Body of pancreas (tissue), 4 donors: Measurements from ENCODE around the gene CLMN. TPM values are rescaled to one million over a fixed set of nuclear protein-coding genes. Genes with fewer than 3 reads are reported as not detected.

ENCODE experiments used
- ATAC-seq: fragments of 150-250 bp; one replicate; pipeline ENCODE4 v1.9.1; 2016
- DNase-seq, 4 donors: peaks; one replicate each; pipeline ENCODE4 v3.0.0-alpha.2; 2019
- H3K27ac ChIP-seq, 4 donors: fragments of 200-600 bp; sonication (generic); 1 replicate in 3 of 4; 2 replicates in 1 of 4; pipeline versions ENCODE4 v1.5.1 to v1.6.1; 2016 to 2019; ENCODE audit warnings: mild to moderate bottlenecking in 1 of 4, mixed read lengths in 1 of 4, moderate library complexity in 1 of 4
- H3K27me3 ChIP-seq, 2 donors: fragments of 200-600 bp; sonication (generic); one replicate each; pipeline ENCODE4 v1.6.0; 2016; ENCODE audit warnings: mild to moderate bottlenecking in 1 of 2
- H3K36me3 ChIP-seq, 2 donors: fragments of 200-600 bp; sonication (generic); replicated peaks in 1 of 2; 2 replicates each; pipeline ENCODE4 v1.5.1; 2016; ENCODE audit warnings: low read depth in 2 of 2; ENCODE audit not compliant: insufficient read depth in 1 of 2
- H3K4me1 ChIP-seq: fragments of 200-600 bp; sonication (generic); one replicate; pipeline ENCODE4 v1.6.0; 2016
- H3K4me3 ChIP-seq, 2 donors: fragments of 200-600 bp; sonication (generic); 1 replicate in 1 of 2; 2 replicates in 1 of 2; pipeline ENCODE4 v1.5.1; 2016 to 2019
- H3K9me3 ChIP-seq, 3 donors: fragments of 200-600 bp; sonication (generic); 1 replicate in 2 of 3; 2 replicates in 1 of 3; pipeline ENCODE4 v1.5.1; 2016
- POLR2A ChIP-seq, 3 donors: fragments of 450-650 bp; IDR thresholded peaks; one replicate each; pipeline ENCODE4 v1.6.1; 2016; ENCODE audit warnings: antibody characterized with exemption in 3 of 3, mild to moderate bottlenecking in 2 of 3
- WGBS, 2 donors: methylation state at CpG; one replicate each; pipeline ENCODE4 v1.1.5; 2017; 5-methylcytosine and 5-hydroxymethylcytosine counted together
- intact Hi-C: fragments of 100-400 bp; cut with DNase I; formaldehyde crosslinking; loops from one replicate; pipeline ENCODE4 v1.15.1; 2023
- total RNA-seq, 2 donors: library from RNA; depleted of rRNA; stranded (reverse); fragments of >200 nt; gene quantifications; one replicate each; pipeline ENCODE4 v1.1.0, GENCODE V29; 2016
- TF ChIP-seq, protein P1 (sequence below), 7 experiments: fragments of 450-650 bp in 4 of 7; fragments of 200-600 bp in 3 of 7; sonication (generic) in 3 of 7; IDR thresholded peaks; one replicate each; pipeline ENCODE4 v1.5.1; 2016 to 2019; ENCODE audit warnings: antibody characterized with exemption in 7 of 7

The CLMN gene
- total RNA-seq, 2 donors from 2014 or later: 53.7 to 54.7 TPM

DNA sequence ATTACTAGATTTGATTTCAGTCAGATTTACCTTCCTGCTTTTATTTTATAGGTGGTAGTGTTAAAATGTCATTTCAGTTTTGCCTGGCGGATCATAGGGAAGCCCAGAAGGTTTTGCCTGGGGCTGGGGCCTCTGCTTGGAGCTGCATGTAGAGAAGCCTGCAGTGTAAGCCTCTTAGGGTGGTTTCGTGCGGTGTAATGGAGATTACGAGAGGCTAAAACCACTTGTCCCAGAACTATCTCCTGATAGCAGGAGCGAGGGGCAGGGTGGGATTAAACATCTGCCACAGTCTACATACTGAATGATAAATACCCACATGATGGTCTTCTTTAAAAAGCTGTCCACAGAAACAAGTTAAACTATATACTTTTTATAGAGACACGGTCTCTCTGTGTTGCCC lies 127.4 kb downstream of the CLMN start:
- Histone ChIP-seq H3K9me3 (no peaks in the 10 kb centered on the region), H3K27me3 (no peaks in the 10 kb centered on the region), H3K27ac (no peak overlapping the region), H3K4me3 (no peak overlapping the region), H3K36me3 (peaks cover 0 to 2% of the 10 kb centered on the region in 2 donors), H3K4me1 (no peaks in the 10 kb centered on the region)
- intact Hi-C loops: no loop called here
- TF ChIP-seq, protein P1, sequence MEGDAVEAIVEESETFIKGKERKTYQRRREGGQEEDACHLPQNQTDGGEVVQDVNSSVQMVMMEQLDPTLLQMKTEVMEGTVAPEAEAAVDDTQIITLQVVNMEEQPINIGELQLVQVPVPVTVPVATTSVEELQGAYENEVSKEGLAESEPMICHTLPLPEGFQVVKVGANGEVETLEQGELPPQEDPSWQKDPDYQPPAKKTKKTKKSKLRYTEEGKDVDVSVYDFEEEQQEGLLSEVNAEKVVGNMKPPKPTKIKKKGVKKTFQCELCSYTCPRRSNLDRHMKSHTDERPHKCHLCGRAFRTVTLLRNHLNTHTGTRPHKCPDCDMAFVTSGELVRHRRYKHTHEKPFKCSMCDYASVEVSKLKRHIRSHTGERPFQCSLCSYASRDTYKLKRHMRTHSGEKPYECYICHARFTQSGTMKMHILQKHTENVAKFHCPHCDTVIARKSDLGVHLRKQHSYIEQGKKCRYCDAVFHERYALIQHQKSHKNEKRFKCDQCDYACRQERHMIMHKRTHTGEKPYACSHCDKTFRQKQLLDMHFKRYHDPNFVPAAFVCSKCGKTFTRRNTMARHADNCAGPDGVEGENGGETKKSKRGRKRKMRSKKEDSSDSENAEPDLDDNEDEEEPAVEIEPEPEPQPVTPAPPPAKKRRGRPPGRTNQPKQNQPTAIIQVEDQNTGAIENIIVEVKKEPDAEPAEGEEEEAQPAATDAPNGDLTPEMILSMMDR (IDR thresholded peaks at IDR 0.05): no peak
- no peak for TF ChIP-seq POLR2A (IDR thresholded peaks at IDR 0.05)
- 89 to 96% methylated on average over 6 of the region's 6 CpGs for WGBS, 2 donors
- ATAC-seq (no peak), DNase-seq (no peak)

DNA sequence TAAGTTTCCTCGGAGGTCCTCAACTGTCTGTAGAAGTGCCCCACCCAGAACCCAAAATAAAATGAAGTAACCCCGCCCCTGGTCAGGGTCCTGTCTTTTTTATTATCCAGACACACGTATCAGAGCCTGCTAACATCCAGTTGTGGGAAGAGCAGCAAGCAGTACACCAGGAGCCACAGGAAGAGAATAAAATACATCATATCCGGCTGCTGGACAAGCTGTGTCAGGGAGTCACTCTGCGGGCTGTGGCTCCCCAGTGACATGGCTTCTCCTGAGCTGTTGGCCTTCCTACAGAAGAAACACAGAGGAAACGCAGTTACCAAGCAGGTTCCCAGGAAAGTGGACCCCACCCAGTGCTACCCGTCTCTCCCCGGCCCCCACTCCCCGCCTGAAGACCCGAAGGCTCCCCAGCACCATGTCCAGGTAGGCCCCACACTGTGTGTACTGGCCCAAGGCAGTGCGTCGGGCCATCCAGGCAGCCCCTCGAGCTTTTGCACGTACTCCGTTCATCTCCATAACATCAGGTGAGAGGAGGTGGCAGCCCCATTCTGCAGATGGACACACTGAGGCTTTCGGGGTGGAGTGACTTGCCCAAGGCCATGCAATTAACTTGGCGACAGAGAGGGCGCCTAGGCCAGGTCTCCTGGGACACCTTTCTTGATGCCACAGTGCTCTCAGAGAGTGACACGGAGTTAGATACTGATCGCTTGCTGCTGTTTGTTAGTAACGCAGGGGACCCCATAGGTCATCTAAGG lies 128.1 kb downstream of the CLMN start:
- no peak for ATAC-seq
- no peak for DNase-seq
- Histone ChIP-seq H3K36me3 (peaks cover 0 to 2% of the 10 kb centered on the region in 2 donors), H3K4me3 (no peak overlapping the region), H3K27ac (no peak overlapping the region), H3K4me1 (no peaks in the 10 kb centered on the region), H3K27me3 (no peaks in the 10 kb centered on the region), H3K9me3 (no peaks in the 10 kb centered on the region)
- intact Hi-C loops: no loop called here
- TF ChIP-seq, protein P1 (IDR thresholded peaks at IDR 0.05): no peak
- TF ChIP-seq POLR2A (IDR thresholded peaks at IDR 0.05): no peak
- WGBS, 2 donors: 85 to 91% methylated on average over 14 to 21 of the region's 21 CpGs

DNA sequence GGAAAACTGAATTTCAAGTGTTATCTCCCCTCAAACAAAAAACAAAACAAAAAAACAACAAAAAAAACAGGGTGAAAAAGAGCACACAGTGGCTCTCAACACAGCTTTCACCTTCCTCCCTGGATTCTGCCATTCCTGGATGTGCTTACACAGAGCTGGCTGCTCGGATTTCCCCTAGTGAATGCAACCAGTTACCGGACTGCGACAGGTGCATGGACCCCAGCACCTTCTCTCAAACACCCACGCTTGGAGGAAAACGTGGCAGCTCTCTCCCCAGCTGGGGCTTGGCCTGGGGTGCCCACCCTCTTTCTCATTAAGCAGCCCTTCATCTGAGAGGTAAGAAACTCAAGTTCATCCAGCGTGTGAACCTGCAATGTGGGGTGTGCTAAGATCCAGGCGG lies 128.9 kb downstream of the CLMN start:
- intact Hi-C loops: no loop called here
- WGBS, 2 donors: 91 to 94% methylated on average over 6 to 7 of the region's 7 CpGs
- H3K27me3 ChIP-seq: no peaks in the 10 kb centered on the region

DNA sequence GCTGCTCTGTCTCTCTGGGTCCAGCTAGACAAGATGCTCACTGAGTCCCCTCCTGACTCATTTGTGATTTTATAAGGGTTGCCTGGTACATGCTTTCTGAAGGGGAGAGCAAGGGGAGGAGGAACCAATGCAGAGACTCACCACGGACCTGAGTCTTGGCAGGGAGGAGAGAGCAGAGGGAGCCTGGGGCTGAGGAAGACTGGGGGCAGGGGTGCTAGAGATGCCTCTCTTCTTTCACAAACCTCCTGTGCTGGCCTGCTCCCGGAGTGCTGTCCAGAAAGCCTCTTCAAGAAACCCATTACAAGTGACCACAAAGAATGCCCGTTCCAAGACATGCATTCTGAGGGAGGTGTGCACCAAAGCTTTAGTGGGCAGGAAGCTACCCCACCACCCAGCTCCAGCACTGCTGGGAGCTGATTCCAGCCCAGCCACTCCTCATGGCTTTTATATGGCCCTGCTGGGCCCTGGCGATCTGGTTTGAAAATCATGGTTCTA lies 129.3 kb downstream of the CLMN start:
- Histone ChIP-seq H3K9me3 (no peaks in the 10 kb centered on the region), H3K27ac (peak overlapping the region in 1 of 4 donors; percentile 15), H3K4me1 (peaks cover 6% of the 10 kb centered on the region), H3K36me3 (peaks cover 0 to 2% of the 10 kb centered on the region in 2 donors), H3K27me3 (no peaks in the 10 kb centered on the region), H3K4me3 (no peak overlapping the region)
- ATAC-seq: no peak
- WGBS, 2 donors: 71 to 82% methylated on average over 3 to 4 of the region's 4 CpGs
- DNase-seq: no peak
- intact Hi-C loops: no loop called here
- TF ChIP-seq, protein P1 (IDR thresholded peaks at IDR 0.05): no peak
- no peak for TF ChIP-seq POLR2A (IDR thresholded peaks at IDR 0.05)

More for the DNA sequence above, 128.9 kb downstream of the CLMN start:
- no peaks in the 10 kb centered on the region for H3K9me3 ChIP-seq
- DNase-seq (no peak), ATAC-seq (no peak)
- TF ChIP-seq POLR2A (IDR thresholded peaks at IDR 0.05): no peak
- TF ChIP-seq, protein P1 (IDR thresholded peaks at IDR 0.05): no peak
- peaks cover 1% of the 10 kb centered on the region for H3K4me1 ChIP-seq
- H3K4me3 ChIP-seq: no peak overlapping the region
- H3K27ac ChIP-seq: no peak overlapping the region
- H3K36me3 ChIP-seq: peaks cover 0 to 2% of the 10 kb centered on the region in 2 donors
